KBM-7 (cell line): Measurements from ENCODE around the gene HBS1L.

Experiments
- DNase-seq: peaks from one replicate; pipeline ENCODE4 v3.0.0-alpha.2; 2015
- in situ Hi-C: fragments of 300-500 bp; cut with MboI; formaldehyde crosslinking; loops from 2 replicates; pipeline ENCODE4 v1.14.3; 2020; ENCODE audit warnings: low sequenced_read_pairs, low pct_unique_long_range_greater_than_20kb, mixed read lengths

The HBS1L gene

GRCh38 chr6:135008941-135009290, 45.7 kb downstream of the HBS1L start:
- DNase-seq: no peak
- in situ Hi-C loops: no loop called here

- in situ Hi-C loops: no loop called here
Measured at GRCh38 chr6:135008072-135008940, 46.3 kb downstream of the HBS1L start.

DNA sequence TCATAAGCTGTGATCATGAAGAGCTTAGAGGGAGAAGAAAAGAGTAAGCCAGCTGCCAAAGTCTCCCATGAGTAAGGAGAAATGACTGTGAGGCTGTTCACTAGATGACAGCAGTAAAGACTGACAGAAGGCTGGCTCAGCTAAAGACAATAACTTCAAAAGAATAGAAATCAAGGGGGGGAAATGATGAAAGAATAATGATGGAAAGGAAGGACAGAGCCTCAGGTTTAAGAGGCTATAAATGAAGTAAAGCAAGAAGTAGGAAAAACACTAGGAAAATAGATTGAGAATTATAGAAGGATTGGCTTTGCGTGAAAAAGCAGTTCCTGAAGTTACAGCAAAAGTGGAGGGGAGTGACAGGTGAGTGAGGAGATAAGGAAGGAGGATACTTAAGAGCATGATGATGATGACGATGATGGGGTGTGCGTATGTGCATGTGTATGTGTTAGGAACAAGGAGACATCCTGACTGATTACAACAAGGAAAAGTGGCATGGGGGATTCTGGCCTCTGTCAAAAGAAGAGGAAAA, 48.2 kb downstream of the HBS1L start:
- DNase-seq: no peak
- in situ Hi-C loops: no loop called here

More at GRCh38 chr6:135008072-135008940, 46.3 kb downstream of the HBS1L start:
- DNase-seq: no peak

DNA sequence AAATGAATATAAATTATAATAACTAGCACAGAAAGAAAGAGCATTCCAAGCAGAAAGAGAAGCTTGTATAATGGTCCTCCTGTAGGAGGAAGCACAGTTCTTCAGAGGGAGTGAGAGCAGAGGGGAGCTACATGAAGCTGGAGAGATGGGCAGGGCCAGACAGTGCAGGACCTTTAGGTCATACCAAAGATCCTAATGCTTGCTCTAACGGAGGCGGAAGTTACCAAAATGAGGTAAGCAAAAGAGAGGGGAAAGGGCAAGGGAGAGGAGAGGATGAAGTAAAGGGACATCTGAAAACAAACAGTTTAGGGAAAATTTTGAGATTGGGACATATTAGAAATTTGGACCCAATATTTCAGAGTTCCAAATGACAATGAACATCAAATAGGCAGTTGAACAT, 50.2 kb downstream of the HBS1L start:
- in situ Hi-C loops: no loop called here

GRCh38 chr6:135002974-135003703, 51.5 kb downstream of the HBS1L start:
- in situ Hi-C loops: no loop called here
- DNase-seq: no peak

More for the DNA sequence above, 50.2 kb downstream of the HBS1L start:
- DNase-seq: no peak

DNA sequence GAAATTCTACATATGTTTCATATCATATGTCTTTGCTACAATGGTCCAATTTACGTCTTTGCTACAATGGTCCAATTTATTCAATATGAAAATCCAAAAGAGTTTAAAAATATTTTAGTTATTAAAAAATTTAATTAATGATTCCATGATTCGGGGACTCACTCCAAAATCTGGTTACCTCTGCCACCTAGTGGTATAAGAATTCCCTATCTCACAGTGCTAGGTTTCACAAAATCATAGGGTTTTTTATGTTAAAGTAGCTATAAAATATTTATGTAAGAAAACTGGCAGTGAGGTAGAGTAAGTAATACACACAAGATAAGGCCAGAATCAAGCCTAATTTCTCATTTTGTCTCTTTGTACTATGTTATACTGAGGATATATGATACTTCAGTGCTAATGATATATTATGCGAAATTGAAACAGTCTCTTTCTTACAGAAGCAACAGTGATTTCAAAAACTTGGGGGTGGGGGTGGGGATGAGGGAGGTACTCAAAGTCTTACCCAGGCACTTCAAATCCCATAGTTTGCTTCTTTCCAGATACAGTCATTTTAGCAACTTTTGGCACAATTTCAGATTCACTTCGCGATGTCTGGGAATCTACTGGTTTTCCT, 52.3 kb downstream of the HBS1L start:
- in situ Hi-C loops: no loop called here
- DNase-seq: peak; percentile 24

DNA sequence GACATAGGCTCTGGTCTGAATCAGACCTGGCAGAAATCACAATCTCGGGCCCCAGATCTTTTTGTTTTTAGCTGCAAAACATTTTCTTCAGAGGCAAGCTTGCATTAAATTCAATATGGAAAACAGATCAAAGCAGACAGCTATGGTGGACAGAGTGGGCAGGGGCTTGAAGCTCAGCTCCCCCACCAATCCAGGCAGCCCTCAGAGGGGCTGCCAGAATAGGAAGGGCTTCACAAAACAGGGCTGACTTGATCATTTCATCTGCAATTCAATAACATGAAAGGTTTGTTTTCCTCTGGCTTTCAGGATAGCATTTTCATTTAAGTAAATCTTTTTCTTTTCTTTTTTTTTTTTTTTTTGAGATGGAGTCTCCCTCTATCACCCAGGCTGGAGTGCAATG, 55.5 kb downstream of the HBS1L start:
- DNase-seq: no peak
- in situ Hi-C loops: no loop called here

DNA sequence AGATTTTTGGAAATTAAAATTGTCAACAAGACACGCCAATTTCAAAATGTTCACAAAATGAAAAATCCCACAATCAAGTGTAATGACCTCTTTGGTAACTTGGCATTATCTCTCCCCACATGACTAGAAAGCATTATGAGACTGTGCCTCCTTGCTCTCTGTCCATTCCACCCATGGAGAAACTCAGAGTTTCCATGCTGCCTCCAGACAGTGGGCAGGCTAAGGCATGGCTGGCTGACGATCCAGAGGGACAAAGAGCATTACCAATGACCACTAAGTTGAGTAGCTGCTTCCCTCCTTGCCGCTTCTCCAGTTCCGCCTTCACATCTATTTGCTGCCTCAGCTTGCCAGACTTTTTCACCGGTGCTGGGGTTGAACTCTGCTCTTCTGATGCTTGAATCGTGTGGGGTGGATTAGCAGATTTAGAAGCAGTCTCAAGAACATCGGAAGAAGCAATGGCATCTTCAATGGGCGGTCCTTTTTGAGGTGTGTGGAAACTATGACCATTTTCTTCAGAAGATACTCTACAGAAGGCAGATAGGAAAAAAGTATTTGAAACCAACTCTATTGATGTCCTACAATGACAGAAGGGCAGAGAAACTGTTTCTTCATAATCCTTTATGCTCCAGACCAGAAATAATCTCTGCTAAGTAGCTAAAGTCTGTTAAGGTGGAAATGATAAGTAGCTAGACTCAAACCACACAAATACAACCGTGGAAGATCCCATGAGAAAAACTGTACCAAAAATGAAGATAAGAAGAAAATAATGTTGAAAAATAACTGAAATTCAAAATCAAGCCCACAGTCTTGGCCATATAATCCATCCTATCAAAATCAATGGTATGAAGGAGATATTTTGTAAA, 57.3 kb downstream of the HBS1L start:
- DNase-seq: no peak
- in situ Hi-C loops: no loop called here

GRCh38 chr6:134995536-134995935, 59.1 kb downstream of the HBS1L start:
- in situ Hi-C loops: no loop called here
- DNase-seq: no peak

DNA sequence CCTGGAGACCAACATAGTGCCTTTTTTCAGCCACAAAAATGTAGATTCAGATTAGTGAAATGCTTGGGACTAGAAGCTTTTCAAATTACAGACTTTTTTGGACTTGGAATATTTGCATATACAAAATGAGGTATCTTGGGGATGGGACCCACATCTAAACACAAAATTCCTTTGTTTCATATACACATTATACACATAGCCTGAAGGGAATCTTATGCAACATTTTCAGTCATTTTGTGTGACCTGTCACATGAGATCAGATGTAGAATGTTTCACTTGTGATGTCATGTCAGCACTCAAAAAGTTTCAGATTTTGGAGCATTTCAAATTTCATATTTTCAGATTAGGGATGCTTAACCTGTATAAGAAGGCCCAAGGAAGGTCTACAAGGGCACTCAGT, 60.2 kb downstream of the HBS1L start:
- in situ Hi-C loops: no loop called here

DNA sequence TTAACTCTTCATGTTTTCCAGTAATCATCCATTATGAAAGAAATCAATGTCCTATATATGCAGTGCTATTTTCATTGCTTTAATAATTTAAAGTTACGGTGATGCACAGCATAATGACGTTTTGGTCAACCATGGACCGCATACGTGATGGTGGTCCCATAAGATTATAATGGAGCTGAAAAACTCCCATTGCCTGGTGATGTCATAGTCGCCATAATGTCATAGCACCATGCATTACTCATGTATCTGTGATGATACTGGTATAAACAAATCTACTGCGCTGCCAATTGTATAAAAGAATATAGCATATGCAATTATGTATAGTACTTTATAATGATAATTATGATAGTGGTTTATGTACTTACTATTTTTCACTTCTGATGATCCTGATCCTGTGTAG, 62.5 kb downstream of the HBS1L start:
- in situ Hi-C loops: no loop called here
- DNase-seq: no peak

More for the DNA sequence above, 60.2 kb downstream of the HBS1L start:
- DNase-seq: no peak

DNA sequence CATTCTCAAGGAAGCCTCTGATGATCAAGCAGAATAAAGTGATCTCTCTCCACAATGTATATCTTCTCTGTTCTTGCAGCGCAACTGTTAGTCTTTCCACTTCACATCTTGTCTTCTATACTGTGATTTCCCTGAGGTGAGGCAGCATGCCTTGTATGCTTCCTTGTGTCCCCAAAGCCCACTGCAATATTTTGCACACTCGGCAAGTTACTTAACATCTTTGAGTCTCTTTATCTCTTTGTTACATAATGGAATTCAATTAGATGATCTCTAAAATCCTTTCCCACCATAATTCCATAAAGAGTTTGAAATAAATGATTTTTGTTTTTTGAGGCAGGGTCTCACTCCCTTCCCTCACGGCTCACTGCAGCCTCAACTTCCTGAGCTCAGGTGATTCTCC, 64.4 kb downstream of the HBS1L start:
- no peak for DNase-seq
- in situ Hi-C loops: no loop called here

DNA sequence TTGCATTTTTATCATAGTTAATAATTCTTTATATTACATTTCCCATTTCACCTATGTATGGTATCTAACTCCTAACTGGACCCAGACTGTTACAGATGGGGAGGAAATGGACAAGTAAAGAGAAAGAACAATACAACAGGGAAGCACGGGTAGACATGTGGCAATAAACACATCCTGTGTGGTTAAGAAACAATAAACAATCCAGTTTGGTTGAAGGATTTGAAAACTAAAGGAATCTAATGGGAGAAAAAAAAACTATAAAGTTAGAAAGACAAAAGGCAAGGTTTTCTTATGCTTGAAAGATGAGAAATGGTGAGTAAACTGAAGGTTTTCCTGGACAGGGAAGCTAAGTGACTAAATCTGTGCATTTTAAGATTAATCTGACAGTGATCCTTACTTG, 69.8 kb downstream of the HBS1L start:
- in situ Hi-C loops: no loop called here
- no peak for DNase-seq

DNA sequence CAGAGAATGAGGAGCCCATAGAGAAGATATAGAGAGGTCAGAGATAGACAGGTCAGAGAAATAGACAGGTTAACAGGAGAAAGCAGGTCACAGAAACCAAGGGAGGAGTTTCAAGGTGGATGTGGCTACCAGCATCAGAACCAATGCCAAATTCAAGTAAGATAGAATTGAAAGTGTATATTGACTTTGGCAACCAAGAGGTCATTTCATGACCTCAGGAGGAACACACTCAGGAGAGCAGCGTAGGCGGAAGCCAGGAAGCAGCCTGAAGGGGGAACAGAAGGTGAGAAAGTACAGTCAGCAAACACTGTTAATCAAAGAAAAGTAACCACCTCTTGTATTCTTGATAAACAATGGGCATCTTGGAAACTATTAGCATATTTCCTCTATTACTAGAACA, 70.8 kb downstream of the HBS1L start:
- in situ Hi-C loops: no loop called here
- no peak for DNase-seq

- DNase-seq: no peak
- in situ Hi-C loops: no loop called here
Measured at GRCh38 chr6:134982161-134982560, 72.5 kb downstream of the HBS1L start.

DNA sequence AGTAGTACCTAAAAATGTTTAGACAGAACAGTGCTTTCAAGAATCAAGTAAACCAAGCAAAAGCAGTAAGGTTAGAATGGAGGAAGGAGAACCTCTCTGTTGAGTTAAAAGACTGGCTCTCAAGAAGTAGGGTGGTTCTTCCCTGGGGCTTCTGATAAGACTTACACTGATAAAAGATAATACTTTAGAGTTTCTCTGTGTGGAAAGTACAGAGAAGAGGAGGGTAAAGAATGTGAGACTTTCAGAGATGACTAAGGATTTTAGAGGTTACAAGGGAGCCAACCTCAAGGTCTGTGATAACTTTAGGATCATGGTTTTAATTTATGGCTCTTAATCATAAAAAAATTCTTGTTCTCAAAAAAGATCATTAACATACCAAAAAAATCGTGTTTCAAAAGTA, 73.8 kb downstream of the HBS1L start:
- in situ Hi-C loops: no loop called here

DNA sequence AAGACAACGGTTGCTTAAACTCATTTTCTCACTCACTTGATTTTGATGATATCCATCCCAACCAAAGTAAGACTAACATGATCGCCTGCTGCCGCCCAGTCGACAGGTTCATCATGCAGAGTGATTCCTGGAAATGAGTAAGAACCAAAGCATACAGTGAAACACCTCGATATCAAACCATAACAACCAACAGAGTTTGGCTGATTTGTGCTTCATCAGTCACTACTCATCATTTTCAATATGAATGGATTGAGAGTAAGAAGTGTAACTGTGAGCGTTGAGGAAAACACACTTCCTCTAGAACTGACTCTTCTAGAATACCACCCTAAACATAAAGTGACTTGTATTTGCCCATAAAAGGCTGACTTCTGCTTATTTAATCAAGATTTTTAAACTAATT, 75.5 kb downstream of the HBS1L start:
- no peak for DNase-seq
- in situ Hi-C loops: no loop called here

More for the DNA sequence above, 73.8 kb downstream of the HBS1L start:
- no peak for DNase-seq

GRCh38 chr6:134974370-134974769, 80.3 kb downstream of the HBS1L start:
- no peak for DNase-seq
- in situ Hi-C loops: no loop called here

DNA sequence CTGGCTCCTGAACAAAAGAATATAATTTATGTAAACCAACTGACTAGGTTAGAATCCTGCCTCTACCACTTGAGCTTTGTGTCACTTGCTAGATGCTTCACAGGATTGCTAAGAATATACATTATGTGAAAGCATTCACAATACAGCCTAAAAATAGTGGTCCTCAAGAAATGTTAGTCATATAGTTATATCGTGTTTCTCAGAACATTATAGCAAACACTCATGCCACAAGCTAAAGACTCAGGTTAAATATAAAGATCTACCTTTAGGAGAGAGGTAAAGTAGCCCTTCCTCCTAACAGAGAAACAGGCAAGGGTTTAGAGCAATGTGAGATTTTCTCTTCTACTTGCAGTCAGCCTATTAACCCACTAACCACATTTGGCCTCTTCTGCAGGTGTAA, 86.9 kb downstream of the HBS1L start:
- in situ Hi-C loops: no loop called here

More for the DNA sequence above, 86.9 kb downstream of the HBS1L start:
- DNase-seq: no peak
